GM12873 (cell line): ENCODE results near the gene LEMD2.

Experiments used
- CTCF ChIP-seq: IDR thresholded peaks from 2 replicates; pipeline ENCODE4 v1.5.1; 2012; ENCODE audit warnings: low read depth, mild to moderate bottlenecking, moderate library complexity, low read length, control low read depth; ENCODE audit not compliant: insufficient read depth; ENCODE audit errors: missing control alignments

Gene LEMD2

GRCh38 chr6:33729059-33729458 lies 59.9 kb downstream of the LEMD2 start:
- TF ChIP-seq CTCF = no peak

- no peak for TF ChIP-seq CTCF
These were observed 60.5 kb downstream of the LEMD2 start for GRCh38 chr6:33728438-33728837.

- no peak for TF ChIP-seq CTCF
These were observed 61.0 kb downstream of the LEMD2 start for GRCh38 chr6:33727932-33728331.

GRCh38 chr6:33727126-33727525 lies 61.8 kb downstream of the LEMD2 start:
- TF ChIP-seq CTCF = no peak

- TF ChIP-seq CTCF = no peak
These were observed 62.2 kb downstream of the LEMD2 start for GRCh38 chr6:33726696-33727095.

GRCh38 chr6:33725891-33726673 lies 62.8 kb downstream of the LEMD2 start:
- TF ChIP-seq CTCF = no peak

GRCh38 chr6:33725222-33725621 lies 63.7 kb downstream of the LEMD2 start:
- TF ChIP-seq CTCF = no peak
